Esophagus squamous epithelium (tissue), 5 donors: ENCODE data around the gene SHCBP1L. TPM values are rescaled to one million over a fixed set of nuclear protein-coding genes. Genes with fewer than 3 reads are reported as not detected.
"Not testable (repeated sequence)": the region's sequence is repeated elsewhere in the genome, so short reads cannot be mapped to it uniquely, and the experiment has no call there.

Experiments used
- DNase-seq: peaks from one replicate; lab custom pipeline; 2025; lab: John Stamatoyannopoulos, UW
- H3K27ac ChIP-seq, 4 donors: fragments of 200-600 bp; sonication (generic); one replicate each; pipeline ENCODE4 v1.5.1; 2016 to 2019; ENCODE audit warnings: mild to moderate bottlenecking in 1 of 4
- H3K27me3 ChIP-seq, 4 donors: fragments of 200-600 bp; sonication (generic); 1 replicate in 3 of 4; 2 replicates in 1 of 4; pipeline versions ENCODE4 v1.5.1 to v1.6.0; 2017 to 2021; ENCODE audit warnings: antibody characterized with exemption in 1 of 4
- H3K36me3 ChIP-seq, 3 donors: fragments of 200-600 bp; sonication (generic); one replicate each; pipeline ENCODE4 v1.5.1; 2016 to 2019
- H3K4me1 ChIP-seq, 3 donors: fragments of 200-600 bp; sonication (generic); one replicate each; pipeline ENCODE4 v1.5.1; 2017 to 2019
- H3K4me3 ChIP-seq, 4 donors: fragments of 200-600 bp; sonication (generic); 1 replicate in 3 of 4; 2 replicates in 1 of 4; pipeline ENCODE4 v1.5.1; 2016 to 2019; ENCODE audit warnings: mild to moderate bottlenecking in 2 of 4, moderate library complexity in 1 of 4
- H3K9me3 ChIP-seq, 3 donors: fragments of 200-600 bp; sonication (generic); one replicate each; pipeline ENCODE4 v1.5.1; 2016 to 2019
- CTCF ChIP-seq, 6 experiments: fragments of 450-650 bp in 4 of 6; fragments of 200-600 bp in 2 of 6; sonication (generic) in 2 of 6; IDR thresholded peaks; one replicate each; pipeline ENCODE4 v1.5.1; 2016 to 2019; ENCODE audit warnings: antibody characterized with exemption in 6 of 6, mild to moderate bottlenecking in 4 of 6, moderate library complexity in 4 of 6
- POLR2A ChIP-seq, 4 donors: fragments of 450-650 bp; IDR thresholded peaks; one replicate each; pipeline ENCODE4 v1.6.1; 2017; ENCODE audit warnings: antibody characterized with exemption in 4 of 4, mild to moderate bottlenecking in 4 of 4, moderate library complexity in 3 of 4
- WGBS, 2 donors: methylation state at CpG; one replicate each; pipeline ENCODE4 v1.1.5; 2018; 5-methylcytosine and 5-hydroxymethylcytosine counted together
- intact Hi-C: fragments of 100-400 bp; cut with DNase I; formaldehyde crosslinking; loops from one replicate; pipeline ENCODE4 v1.15.0; 2022
- total RNA-seq, 4 donors: library from RNA; depleted of rRNA; stranded (reverse); fragments of >200 nt; gene quantifications; one replicate each; pipeline ENCODE4 v1.1.0, GENCODE V29; 2016
- donor health status: DM: yes; HTN: yes; CAD: no.

SHCBP1L gene
- total RNA-seq, 4 donors from 2014 or later: 0.40 TPM; not detected in 3

GRCh38 chr1:182955596-182956588 is 2.9 kb upstream of the SHCBP1L start:
- no peak for TF ChIP-seq CTCF (IDR thresholded peaks at IDR 0.05)
- no peak for TF ChIP-seq POLR2A (IDR thresholded peaks at IDR 0.05)
- no peak overlapping the region for H3K27ac ChIP-seq
- peaks cover 0 to 12% (median 0%) of the 10 kb centered on the region in 3 donors for H3K4me1 ChIP-seq
- DNase-seq: no peak
- H3K9me3 ChIP-seq: no peaks in the 10 kb centered on the region
- intact Hi-C loops: no loop called here
- H3K36me3 ChIP-seq: no peaks in the 10 kb centered on the region
- no peak overlapping the region for H3K4me3 ChIP-seq
- WGBS, 2 donors: 80 to 89% methylated on average over 2 to 7 of the region's 9 CpGs
- H3K27me3 ChIP-seq: peaks cover 0 to 19% (median 2%) of the 10 kb centered on the region in 4 donors

GRCh38 chr1:182953826-182954225 is 860 bp upstream of the SHCBP1L start:
- no peak overlapping the region for H3K27ac ChIP-seq
- no peak for DNase-seq
- H3K9me3 ChIP-seq: no peaks in the 10 kb centered on the region
- no peak for TF ChIP-seq POLR2A (IDR thresholded peaks at IDR 0.05)
- TF ChIP-seq CTCF (IDR thresholded peaks at IDR 0.05): no peak
- 73 to 74% methylated on average over 3 of the region's 3 CpGs for WGBS, 2 donors
- no peaks in the 10 kb centered on the region for H3K36me3 ChIP-seq
- no peak overlapping the region for H3K4me3 ChIP-seq
- peaks cover 0 to 19% (median 2%) of the 10 kb centered on the region in 4 donors for H3K27me3 ChIP-seq
- H3K4me1 ChIP-seq: peaks cover 0 to 12% (median 0%) of the 10 kb centered on the region in 3 donors
- intact Hi-C loops: no loop called here

GRCh38 chr1:182943336-182943735 is 9.6 kb downstream of the SHCBP1L start:
- H3K36me3 ChIP-seq, H3K4me1 ChIP-seq, H3K4me3 ChIP-seq, H3K9me3 ChIP-seq, H3K27ac ChIP-seq, DNase-seq, intact Hi-C loops: not testable (repeated sequence)
- H3K27me3 ChIP-seq: peaks cover 0 to 39% (median 0%) of the 10 kb centered on the region in 4 donors
- whole genome bisulfite sequencing, 2 donors: 86 to 93% methylated on average over 6 of the region's 6 CpGs

GRCh38 chr1:182942145-182942544 is 10.8 kb downstream of the SHCBP1L start:
- DNase-seq, intact Hi-C loops, H3K4me3 ChIP-seq, H3K27ac ChIP-seq, H3K9me3 ChIP-seq, H3K36me3 ChIP-seq, H3K4me1 ChIP-seq: not testable (repeated sequence)
- WGBS, 2 donors: 35 to 45% methylated on average over 12 to 16 of the region's 25 CpGs
- H3K27me3 ChIP-seq: peaks cover 0 to 39% (median 0%) of the 10 kb centered on the region in 4 donors

- Histone ChIP-seq H3K9me3 (no peaks in the 10 kb centered on the region), H3K36me3 (no peaks in the 10 kb centered on the region), H3K27ac (no peak overlapping the region), H3K27me3 (peaks cover 0 to 39% (median 0%) of the 10 kb centered on the region in 4 donors), H3K4me1 (no peaks in the 10 kb centered on the region), H3K4me3 (no peak overlapping the region)
- intact Hi-C loops: no loop called here
- TF ChIP-seq CTCF (IDR thresholded peaks at IDR 0.05) (no peak), POLR2A (IDR thresholded peaks at IDR 0.05) (no peak)
- DNase-seq: no peak
- WGBS, 2 donors: 91 to 97% methylated on average over 2 of the region's 2 CpGs
These were observed 13.6 kb downstream of the SHCBP1L start for GRCh38 chr1:182939413-182939812.

- Histone ChIP-seq H3K9me3 (no peaks in the 10 kb centered on the region), H3K4me3 (no peak overlapping the region), H3K27ac (no peak overlapping the region), H3K4me1 (no peaks in the 10 kb centered on the region), H3K27me3 (peaks cover 0 to 11% (median 0%) of the 10 kb centered on the region in 4 donors), H3K36me3 (no peaks in the 10 kb centered on the region)
- no peak for DNase-seq
- TF ChIP-seq POLR2A (IDR thresholded peaks at IDR 0.05): no peak
- no peak for TF ChIP-seq CTCF (IDR thresholded peaks at IDR 0.05)
- intact Hi-C loops: no loop called here
These were observed 17.2 kb downstream of the SHCBP1L start for GRCh38 chr1:182935716-182936115.
